H1 (cell line): Measurements from ENCODE around the gene AFAP1L2. TPM values are rescaled to one million over a fixed set of nuclear protein-coding genes. Genes with fewer than 3 reads are reported as not detected.

Experiments
- CTCF ChIA-PET: fragments of 300-600 bp; sonication (Branson Sonifier 250); formaldehyde crosslinking; loops from one replicate; lab custom pipeline; 2021; ENCODE audit not compliant: partially characterized antibody; lab: Charles Lee
- POLR2A ChIA-PET: fragments of 300-600 bp; sonication (Branson Sonifier 250); formaldehyde crosslinking; loops from one replicate; lab custom pipeline; 2021; ENCODE audit warnings: inconsistent platforms; ENCODE audit not compliant: partially characterized antibody; lab: Charles Lee
- DNase-seq, 2 experiments: peaks; one replicate each; pipeline versions ENCODE4 v3.0.0 to v3.0.0-alpha.2; 2010 to 2022; ENCODE audit warnings: low spot score in 2 of 2, low read depth in 1 of 2, mixed read lengths in 1 of 2
- FAIRE-seq: peaks from 2 replicates; lab custom pipeline; 2011; peaks lifted over from hg19 to GRCh38; lab: Jason Lieb, UNC
- H2AFZ ChIP-seq: 2 replicates; pipeline ENCODE4 v1.8.1; 2012; ENCODE audit warnings: low read length, inconsistent platforms
- H2AK5ac ChIP-seq: 2 replicates; pipeline ENCODE4 v1.6.1; 2013; ENCODE audit warnings: low read depth, low read length
- H2BK120ac ChIP-seq: replicated peaks from 2 replicates; pipeline ENCODE3; 2013; ENCODE audit warnings: low read depth, low read length, inconsistent platforms
- H2BK12ac ChIP-seq: 2 replicates; pipeline ENCODE4 v1.6.1; 2013; ENCODE audit warnings: low read depth, low read length
- H2BK15ac ChIP-seq: 2 replicates; pipeline ENCODE4 v1.6.1; 2013; ENCODE audit warnings: low read length
- H2BK20ac ChIP-seq: 2 replicates; pipeline ENCODE4 v1.6.1; 2013; ENCODE audit warnings: low read length
- H2BK5ac ChIP-seq: 2 replicates; pipeline ENCODE4 v1.6.1; 2013; ENCODE audit warnings: low read depth, low read length
- H3K14ac ChIP-seq: 2 replicates; pipeline ENCODE4 v1.6.1; 2013; ENCODE audit warnings: inconsistent platforms; ENCODE audit not compliant: insufficient read length
- H3K18ac ChIP-seq: 2 replicates; pipeline ENCODE4 v1.6.1; 2013; ENCODE audit warnings: low read length; ENCODE audit errors: extremely low read depth
- H3K23ac ChIP-seq: 2 replicates; pipeline ENCODE4 v1.6.1; 2013; ENCODE audit warnings: inconsistent platforms; ENCODE audit not compliant: insufficient read length
- H3K23me2 ChIP-seq: 2 replicates; pipeline ENCODE4 v1.6.1; 2013; ENCODE audit warnings: low read depth, low read length
- H3K27ac ChIP-seq: 2 replicates; pipeline ENCODE4 v1.6.1; 2011; ENCODE audit warnings: low read depth, low read length, inconsistent platforms
- H3K27me3 ChIP-seq, 4 experiments: replicated peaks in 1 of 4; 1 replicate in 1 of 4; 2 replicates in 3 of 4; pipeline versions ENCODE4 v1.6.1 to v1.8.1; 2011 to 2013; ENCODE audit warnings: low read length in 3 of 4, mild to moderate bottlenecking in 3 of 4, inconsistent platforms in 2 of 4, mixed read lengths in 2 of 4, moderate library complexity in 1 of 4; ENCODE audit not compliant: control insufficient read depth in 3 of 4, insufficient read depth in 3 of 4; ENCODE audit errors: extremely low read depth in 1 of 4
- H3K36me3 ChIP-seq, 4 experiments: 2 replicates each; pipeline versions ENCODE4 v1.6.1 to v1.8.1; 2011 to 2013; ENCODE audit warnings: mild to moderate bottlenecking in 4 of 4, low read length in 3 of 4, moderate library complexity in 2 of 4, control low read depth in 1 of 4, inconsistent platforms in 1 of 4; ENCODE audit not compliant: insufficient read depth in 4 of 4, control insufficient read depth in 2 of 4
- H3K4ac ChIP-seq: replicated peaks from 2 replicates; pipeline ENCODE3; 2013; ENCODE audit warnings: low read length, low read depth, mixed read lengths, inconsistent platforms; ENCODE audit not compliant: insufficient read length
- H3K4me1 ChIP-seq, 4 experiments: replicated peaks in 1 of 4; 1 replicate in 1 of 4; 2 replicates in 3 of 4; pipeline versions ENCODE4 v1.6.1 to v1.8.1; 2011 to 2013; ENCODE audit warnings: low read length in 3 of 4, inconsistent platforms in 2 of 4, mixed read lengths in 1 of 4; ENCODE audit not compliant: insufficient read depth in 4 of 4, control insufficient read depth in 3 of 4
- H3K4me2 ChIP-seq, 2 experiments: 2 replicates each; pipeline versions ENCODE4 v1.6.1 to v1.8.1; 2011 to 2013; ENCODE audit warnings: low read depth in 2 of 2, low read length in 2 of 2, control low read depth in 1 of 2, inconsistent platforms in 1 of 2, mild to moderate bottlenecking in 1 of 2; ENCODE audit not compliant: insufficient read depth in 1 of 2
- H3K4me3 ChIP-seq, 4 experiments: fragments of 200-600, 300-600 bp in 1 of 4; sonication (generic), shearing (Covaris generic), sonication (Bioruptor Twin) in 1 of 4; 2 replicates each; pipeline versions ENCODE4 v1.5.1 to v1.8.1; 2011 to 2016; ENCODE audit warnings: low read length in 4 of 4, low read depth in 3 of 4, control low read depth in 2 of 4, inconsistent platforms in 2 of 4, mild to moderate bottlenecking in 2 of 4, mixed read lengths in 1 of 4, moderate library complexity in 1 of 4; ENCODE audit not compliant: insufficient read depth in 2 of 4; ENCODE audit errors: extremely low read depth in 1 of 4
- H3K56ac ChIP-seq: replicated peaks from 2 replicates; pipeline ENCODE3; 2013; ENCODE audit warnings: low read depth, mild to moderate bottlenecking, mixed read lengths, low read length, inconsistent platforms; ENCODE audit not compliant: insufficient read length
- H3K79me1 ChIP-seq: 2 replicates; pipeline ENCODE4 v1.6.1; 2013; ENCODE audit warnings: low read depth, low read length, control low read depth
- H3K79me2 ChIP-seq, 2 experiments: 2 replicates each; pipeline versions ENCODE4 v1.6.1 to v1.8.1; 2012 to 2013; ENCODE audit warnings: low read length in 2 of 2, mild to moderate bottlenecking in 2 of 2, inconsistent platforms in 1 of 2; ENCODE audit not compliant: insufficient read depth in 2 of 2, control insufficient read depth in 1 of 2
- H3K9ac ChIP-seq, 4 experiments: replicated peaks in 1 of 4; 1 replicate in 1 of 4; 2 replicates in 3 of 4; pipeline versions ENCODE4 v1.6.1 to v1.8.1; 2011 to 2013; ENCODE audit warnings: low read depth in 3 of 4, low read length in 3 of 4, control low read depth in 2 of 4, mild to moderate bottlenecking in 2 of 4, moderate library complexity in 2 of 4, inconsistent platforms in 1 of 4; ENCODE audit errors: extremely low read depth in 1 of 4
- H3K9me3 ChIP-seq, 2 experiments: 2 replicates each; pipeline versions ENCODE4 v1.6.1 to v1.8.1; 2012 to 2013; ENCODE audit warnings: mild to moderate bottlenecking in 2 of 2, moderate library complexity in 2 of 2, control low read depth in 1 of 2, inconsistent platforms in 1 of 2, low read depth in 1 of 2, low read length in 1 of 2, mixed read lengths in 1 of 2; ENCODE audit not compliant: insufficient read depth in 2 of 2
- H4K20me1 ChIP-seq, 2 experiments: replicated peaks in 1 of 2; 2 replicates each; pipeline versions ENCODE3 to v1.8.1; 2011 to 2013; ENCODE audit warnings: inconsistent platforms in 2 of 2, low read length in 2 of 2, mild to moderate bottlenecking in 1 of 2; ENCODE audit not compliant: insufficient read depth in 2 of 2, control insufficient read depth in 1 of 2
- H4K5ac ChIP-seq: 2 replicates; pipeline ENCODE4 v1.6.1; 2013; ENCODE audit warnings: low read length, low read depth, mixed read lengths, inconsistent platforms; ENCODE audit not compliant: insufficient read length
- H4K8ac ChIP-seq: 2 replicates; pipeline ENCODE4 v1.8.0; 2013; ENCODE audit warnings: mild to moderate bottlenecking, moderate library complexity, low read length, inconsistent platforms; ENCODE audit not compliant: insufficient read depth; ENCODE audit errors: extremely low read depth
- H4K91ac ChIP-seq: replicated peaks from 2 replicates; pipeline ENCODE3; 2013; ENCODE audit warnings: low read length, mixed read lengths, inconsistent platforms; ENCODE audit not compliant: insufficient read length
- CBX5 ChIP-seq: fragments of 300-800, 300-1000 bp; sonication (generic); IDR thresholded peaks from 2 replicates; pipeline ENCODE4 v1.7.1; 2016; ENCODE audit warnings: antibody characterized with exemption, low read length, low read depth
- GABPA ChIP-seq: IDR thresholded peaks from 2 replicates; pipeline ENCODE4 v1.6.1; 2011; ENCODE audit warnings: mild to moderate bottlenecking, low read length, moderate library complexity, borderline replicate concordance; ENCODE audit not compliant: insufficient read depth
- HDAC2 ChIP-seq, 2 experiments: fragments of 300-600 bp in 1 of 2; sonication (generic) in 1 of 2; IDR thresholded peaks; 2 replicates each; pipeline ENCODE4 v1.6.1; 2011 to 2012; ENCODE audit warnings: low read depth in 2 of 2, low read length in 2 of 2, mild to moderate bottlenecking in 2 of 2, moderate library complexity in 2 of 2, borderline replicate concordance in 1 of 2, inconsistent platforms in 1 of 2
- JUND ChIP-seq: IDR thresholded peaks from 2 replicates; pipeline ENCODE4 v1.6.1; 2011; ENCODE audit warnings: mild to moderate bottlenecking, improper control_type of control experiment, low read length
- SP1 ChIP-seq: IDR thresholded peaks from 2 replicates; pipeline ENCODE4 v1.6.1; 2011; ENCODE audit warnings: low read depth, low read length
- SRF ChIP-seq: IDR thresholded peaks from 2 replicates; pipeline ENCODE4 v1.6.1; 2011; ENCODE audit warnings: mild to moderate bottlenecking, low read depth, low read length, moderate library complexity
- TAF1 ChIP-seq: IDR thresholded peaks from 2 replicates; pipeline ENCODE4 v1.6.1; 2011; ENCODE audit warnings: mild to moderate bottlenecking, low read depth, low read length
- TBP ChIP-seq: IDR thresholded peaks from 2 replicates; pipeline ENCODE4 v1.6.1; 2011; ENCODE audit warnings: low read depth, low read length, improper control_type of control experiment
- WGBS, 2 experiments: shearing (Covaris generic) in 1 of 2; methylation state at CpG; one replicate each; pipeline versions ENCODE4 v1.1.6 to v1.1.7; 2013 to 2015; ENCODE audit warnings: low lambda C conversion rate in 2 of 2, mixed read lengths in 2 of 2, inconsistent platforms in 1 of 2, low coverage in 1 of 2, missing lambda C conversion rate in 1 of 2; ENCODE audit not compliant: insufficient replicate concordance in 2 of 2, insufficient coverage in 1 of 2, insufficient read length in 1 of 2; ENCODE audit errors: extremely low coverage in 1 of 2, missing lambda C conversion rate in 1 of 2; 5-methylcytosine and 5-hydroxymethylcytosine counted together
- polyA plus RNA-seq, 7 experiments: library from polyadenylated mRNA; depleted of rRNA in 3 of 7; stranded (reverse) in 5 of 7; unstranded in 2 of 7; fragments of >200 nt in 5 of 7; fragments of 200-250 nt in 2 of 7; gene quantifications; 1 replicate in 5 of 7; 2 replicates in 1 of 7; 4 replicates in 1 of 7; pipeline versions ENCODE4 v1.2.1 to v1.2.3, GENCODE V29; 2011 to 2013; ENCODE audit warnings: missing spikeins in 2 of 7, mixed read lengths in 2 of 7
- total RNA-seq: library from RNA; stranded (reverse); fragmentation: NEBNext Ultra II Directional; extraction: Animal tissue kit (Norgen Biotek cat#: 25700); gene quantifications from 2 replicates; pipeline ENCODE4 v1.2.1, GENCODE V29; 2021
- TF ChIP-seq, protein P1 (sequence below): IDR thresholded peaks from 2 replicates; pipeline ENCODE4 v1.6.1; 2012; ENCODE audit warnings: inconsistent platforms
- TF ChIP-seq, protein P2 (sequence below): IDR thresholded peaks from 2 replicates; pipeline ENCODE4 v1.6.1; 2011; ENCODE audit warnings: low read length, improper control_type of control experiment
- TF ChIP-seq, protein P3 (sequence below): IDR thresholded peaks from 2 replicates; pipeline ENCODE4 v1.6.1; 2012; ENCODE audit warnings: low read length, inconsistent platforms

Gene AFAP1L2
- total and polyA plus RNA-seq, 2 of the 8 experiments (the other 6 are each of a cell fraction or from before 2014, with no cell fraction given) = 3.9 to 6.4 TPM

DNA sequence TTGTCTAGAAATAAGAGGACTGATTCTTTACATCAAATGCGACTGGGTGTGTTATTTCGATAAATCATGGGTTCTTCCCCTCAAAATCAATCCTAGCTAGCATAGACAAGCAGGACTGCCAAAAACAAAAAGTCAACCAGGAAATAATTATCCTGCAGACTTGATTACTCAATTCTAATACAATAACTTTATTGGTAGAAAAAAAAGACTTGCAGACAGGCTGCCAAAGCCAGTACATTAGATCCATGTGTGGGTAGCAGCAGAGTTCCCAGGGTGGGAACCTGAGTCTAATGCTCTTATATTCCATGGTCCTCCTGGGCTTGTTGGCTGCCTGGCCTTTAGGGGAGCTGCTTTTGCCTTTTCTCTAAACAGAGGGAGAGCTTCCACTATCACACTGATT lies 7.8 kb downstream of the AFAP1L2 start:
- no peak overlapping the region for H3K4ac ChIP-seq
- no peak overlapping the region for H3K27ac ChIP-seq
- ChIA-PET CTCF (interaction anchor here (0.6 to 7.0 kb wide), 7 partner anchors 9 to 108 kb away, joined by 3 to 98 read pairs (median 4); no protein-coding TSS in a partner anchor), POLR2A (no interaction called here)
- no peaks in the 10 kb centered on the region for H4K20me1 ChIP-seq
- peaks cover 0 to 10% (median 4%) of the 10 kb centered on the region in 4 experiments; a peak in 4 of 7 replicates for H3K4me1 ChIP-seq
- no peak overlapping the region for H3K56ac ChIP-seq
- H2BK20ac ChIP-seq = no peak overlapping the region
- no peaks in the 10 kb centered on the region for H3K23me2 ChIP-seq
- no peak overlapping the region for H4K91ac ChIP-seq
- no peaks in the 10 kb centered on the region for H3K79me1 ChIP-seq
- H4K5ac ChIP-seq = no peak overlapping the region
- FAIRE-seq (no peak), DNase-seq (no peak)
- WGBS, 2 experiments = 97% methylated on average over 2 of the region's 2 CpGs; no CpG with 5 or more reads in 1 of the 2 experiments
- no peak overlapping the region for H2BK5ac ChIP-seq
- no peak overlapping the region for H4K8ac ChIP-seq
- H3K14ac ChIP-seq = no peak overlapping the region
- H3K4me3 ChIP-seq = no peak overlapping the region
- H3K18ac ChIP-seq = no peak overlapping the region
- H3K36me3 ChIP-seq = no peaks in the 10 kb centered on the region
- H3K23ac ChIP-seq = no peak overlapping the region
- H3K79me2 ChIP-seq = no peaks in the 10 kb centered on the region
- H3K4me2 ChIP-seq = no peak overlapping the region
- no peak overlapping the region for H2AFZ ChIP-seq
- no peak overlapping the region for H2BK15ac ChIP-seq
- H3K27me3 ChIP-seq = no peaks in the 10 kb centered on the region; a peak in 2 of 7 replicates
- no peak overlapping the region for H3K9ac ChIP-seq
- no peak overlapping the region for H2AK5ac ChIP-seq
- H3K9me3 ChIP-seq = no peaks in the 10 kb centered on the region
- H2BK12ac ChIP-seq = no peak overlapping the region
- H2BK120ac ChIP-seq = no peak overlapping the region
- TF ChIP-seq, protein P1, sequence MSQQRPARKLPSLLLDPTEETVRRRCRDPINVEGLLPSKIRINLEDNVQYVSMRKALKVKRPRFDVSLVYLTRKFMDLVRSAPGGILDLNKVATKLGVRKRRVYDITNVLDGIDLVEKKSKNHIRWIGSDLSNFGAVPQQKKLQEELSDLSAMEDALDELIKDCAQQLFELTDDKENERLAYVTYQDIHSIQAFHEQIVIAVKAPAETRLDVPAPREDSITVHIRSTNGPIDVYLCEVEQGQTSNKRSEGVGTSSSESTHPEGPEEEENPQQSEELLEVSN = no peak
- TF ChIP-seq TBP (no peak), CBX5 (no peak), JUND (no peak), SP1 (no peak), TAF1 (no peak), GABPA (no peak), SRF (no peak), HDAC2 (IDR thresholded peaks at IDR 0.05; ENCODE audit: borderline replicate concordance in 1 of 2, low read depth in 2 of 2, low read length in 2 of 2) (no peak)
- TF ChIP-seq, protein P2, sequence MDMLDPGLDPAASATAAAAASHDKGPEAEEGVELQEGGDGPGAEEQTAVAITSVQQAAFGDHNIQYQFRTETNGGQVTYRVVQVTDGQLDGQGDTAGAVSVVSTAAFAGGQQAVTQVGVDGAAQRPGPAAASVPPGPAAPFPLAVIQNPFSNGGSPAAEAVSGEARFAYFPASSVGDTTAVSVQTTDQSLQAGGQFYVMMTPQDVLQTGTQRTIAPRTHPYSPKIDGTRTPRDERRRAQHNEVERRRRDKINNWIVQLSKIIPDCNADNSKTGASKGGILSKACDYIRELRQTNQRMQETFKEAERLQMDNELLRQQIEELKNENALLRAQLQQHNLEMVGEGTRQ = no peak
- TF ChIP-seq, protein P3, sequence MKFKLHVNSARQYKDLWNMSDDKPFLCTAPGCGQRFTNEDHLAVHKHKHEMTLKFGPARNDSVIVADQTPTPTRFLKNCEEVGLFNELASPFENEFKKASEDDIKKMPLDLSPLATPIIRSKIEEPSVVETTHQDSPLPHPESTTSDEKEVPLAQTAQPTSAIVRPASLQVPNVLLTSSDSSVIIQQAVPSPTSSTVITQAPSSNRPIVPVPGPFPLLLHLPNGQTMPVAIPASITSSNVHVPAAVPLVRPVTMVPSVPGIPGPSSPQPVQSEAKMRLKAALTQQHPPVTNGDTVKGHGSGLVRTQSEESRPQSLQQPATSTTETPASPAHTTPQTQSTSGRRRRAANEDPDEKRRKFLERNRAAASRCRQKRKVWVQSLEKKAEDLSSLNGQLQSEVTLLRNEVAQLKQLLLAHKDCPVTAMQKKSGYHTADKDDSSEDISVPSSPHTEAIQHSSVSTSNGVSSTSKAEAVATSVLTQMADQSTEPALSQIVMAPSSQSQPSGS = no peak
